ENCODE results near the gene MRPL17.

DNA sequence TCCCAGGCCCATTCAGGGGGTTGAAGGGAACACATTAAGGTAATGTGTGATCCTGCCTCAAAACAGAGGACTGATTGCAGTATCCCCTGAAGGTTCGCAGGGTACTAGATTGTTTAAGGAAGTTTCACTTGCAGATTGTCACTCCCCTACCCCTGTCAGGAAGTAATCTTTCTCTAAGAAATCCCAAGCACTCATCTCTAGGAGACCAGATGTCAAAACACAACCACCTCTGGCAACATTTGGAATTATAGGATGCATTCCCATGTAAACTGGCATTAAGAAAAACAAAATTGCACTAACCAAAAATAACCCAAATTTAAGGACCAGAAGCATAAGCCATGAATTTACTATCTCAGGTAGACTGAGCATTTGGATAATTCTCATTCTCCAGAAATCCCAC lies 1.6 kb downstream of the MRPL17 start:
- TF ChIP-seq POLR2A (IDR thresholded peaks at IDR 0.05), result no peak
- TF ChIP-seq, protein P1, sequence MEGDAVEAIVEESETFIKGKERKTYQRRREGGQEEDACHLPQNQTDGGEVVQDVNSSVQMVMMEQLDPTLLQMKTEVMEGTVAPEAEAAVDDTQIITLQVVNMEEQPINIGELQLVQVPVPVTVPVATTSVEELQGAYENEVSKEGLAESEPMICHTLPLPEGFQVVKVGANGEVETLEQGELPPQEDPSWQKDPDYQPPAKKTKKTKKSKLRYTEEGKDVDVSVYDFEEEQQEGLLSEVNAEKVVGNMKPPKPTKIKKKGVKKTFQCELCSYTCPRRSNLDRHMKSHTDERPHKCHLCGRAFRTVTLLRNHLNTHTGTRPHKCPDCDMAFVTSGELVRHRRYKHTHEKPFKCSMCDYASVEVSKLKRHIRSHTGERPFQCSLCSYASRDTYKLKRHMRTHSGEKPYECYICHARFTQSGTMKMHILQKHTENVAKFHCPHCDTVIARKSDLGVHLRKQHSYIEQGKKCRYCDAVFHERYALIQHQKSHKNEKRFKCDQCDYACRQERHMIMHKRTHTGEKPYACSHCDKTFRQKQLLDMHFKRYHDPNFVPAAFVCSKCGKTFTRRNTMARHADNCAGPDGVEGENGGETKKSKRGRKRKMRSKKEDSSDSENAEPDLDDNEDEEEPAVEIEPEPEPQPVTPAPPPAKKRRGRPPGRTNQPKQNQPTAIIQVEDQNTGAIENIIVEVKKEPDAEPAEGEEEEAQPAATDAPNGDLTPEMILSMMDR (IDR thresholded peaks at IDR 0.05), result no peak

All from esophagus squamous epithelium (tissue), 4 donors.